Measurements from ENCODE around the gene IDNK.
"Not testable (repeated sequence)": the region's sequence is repeated elsewhere in the genome, so short reads cannot be mapped to it uniquely, and the experiment has no call there.

The IDNK gene

DNA sequence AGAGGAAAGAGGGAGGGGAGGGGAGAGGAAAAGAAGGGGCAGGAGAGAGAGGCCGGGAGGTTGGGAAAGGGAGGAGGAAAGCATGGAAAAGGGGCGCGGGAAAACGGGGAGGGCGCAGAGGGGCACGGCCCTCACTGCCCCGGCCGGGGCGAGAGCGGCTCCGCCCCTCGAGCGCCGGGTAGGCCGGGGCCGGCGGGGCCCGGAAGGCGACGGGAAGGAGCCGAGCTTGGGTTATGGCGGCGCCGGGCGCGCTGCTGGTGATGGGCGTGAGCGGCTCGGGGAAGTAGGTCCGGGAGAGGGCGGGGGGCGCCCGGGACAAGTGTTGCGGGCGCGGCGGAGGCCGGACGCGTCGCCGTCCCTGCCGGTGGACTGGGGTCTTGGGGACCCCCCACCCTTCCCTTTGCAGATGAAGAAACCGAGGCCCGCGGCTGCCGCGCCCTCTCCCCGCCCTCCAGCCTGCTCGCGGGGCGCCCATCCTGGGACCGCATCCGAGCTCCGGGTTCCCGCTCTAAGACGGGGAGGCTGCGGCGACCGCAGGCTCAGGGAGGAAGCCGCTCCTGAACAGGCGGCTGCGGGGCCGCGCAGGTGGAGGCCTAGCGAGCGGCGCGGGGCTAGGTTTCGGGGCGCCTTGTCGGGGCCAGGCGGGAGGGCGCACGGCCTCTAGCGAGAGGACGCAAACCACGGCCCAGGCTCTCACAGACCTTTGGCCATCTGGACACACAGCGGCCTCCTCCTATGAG, at the start of gene IDNK:
TSS of gene IDNK (plus strand) at position 205 of the 740 bp plus-strand sequence. CDS start at position 234, 29 bp downstream.
- DNase-seq, result peak; percentile 48 to 52

DNA sequence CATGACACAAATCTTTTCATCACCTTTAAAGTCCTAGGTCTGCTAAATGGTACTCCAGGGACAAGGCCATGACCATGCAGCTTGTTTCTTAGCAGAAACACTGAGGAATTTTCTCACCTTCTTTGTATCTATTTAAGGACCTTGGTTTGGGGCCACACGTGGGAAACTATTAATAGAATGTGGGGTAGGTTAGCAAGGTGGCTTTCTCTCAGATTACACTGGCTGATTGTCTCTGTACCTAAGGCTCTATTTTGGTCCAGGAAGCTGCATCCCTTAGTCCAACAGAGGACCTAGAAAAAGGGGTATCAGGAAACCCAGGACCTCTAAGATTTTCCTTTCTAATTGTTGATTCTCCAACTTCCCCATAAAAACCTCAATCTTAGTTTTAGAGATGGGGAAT, 48.5 kb upstream of the IDNK start:
- no peak for DNase-seq

DNA sequence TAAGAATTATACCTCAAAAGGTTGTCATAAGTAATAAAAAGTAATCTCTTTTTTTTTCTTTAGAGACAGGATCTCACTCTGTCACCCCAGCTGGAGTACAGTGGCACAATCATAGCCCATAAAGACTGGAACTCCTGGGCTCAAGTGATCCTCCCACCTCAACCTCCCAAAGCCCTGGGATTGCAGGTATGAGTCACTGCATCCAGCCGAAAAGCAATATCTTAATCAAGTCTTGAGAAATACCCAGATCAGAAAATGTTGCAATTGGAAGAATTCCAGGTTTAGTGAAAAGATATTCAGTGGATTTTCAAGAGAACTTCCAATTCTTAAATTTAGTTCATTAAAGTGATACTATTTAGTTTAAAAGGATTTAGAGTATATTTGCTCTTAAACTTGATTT, 40.9 kb upstream of the IDNK start:
- no peak for DNase-seq

DNA sequence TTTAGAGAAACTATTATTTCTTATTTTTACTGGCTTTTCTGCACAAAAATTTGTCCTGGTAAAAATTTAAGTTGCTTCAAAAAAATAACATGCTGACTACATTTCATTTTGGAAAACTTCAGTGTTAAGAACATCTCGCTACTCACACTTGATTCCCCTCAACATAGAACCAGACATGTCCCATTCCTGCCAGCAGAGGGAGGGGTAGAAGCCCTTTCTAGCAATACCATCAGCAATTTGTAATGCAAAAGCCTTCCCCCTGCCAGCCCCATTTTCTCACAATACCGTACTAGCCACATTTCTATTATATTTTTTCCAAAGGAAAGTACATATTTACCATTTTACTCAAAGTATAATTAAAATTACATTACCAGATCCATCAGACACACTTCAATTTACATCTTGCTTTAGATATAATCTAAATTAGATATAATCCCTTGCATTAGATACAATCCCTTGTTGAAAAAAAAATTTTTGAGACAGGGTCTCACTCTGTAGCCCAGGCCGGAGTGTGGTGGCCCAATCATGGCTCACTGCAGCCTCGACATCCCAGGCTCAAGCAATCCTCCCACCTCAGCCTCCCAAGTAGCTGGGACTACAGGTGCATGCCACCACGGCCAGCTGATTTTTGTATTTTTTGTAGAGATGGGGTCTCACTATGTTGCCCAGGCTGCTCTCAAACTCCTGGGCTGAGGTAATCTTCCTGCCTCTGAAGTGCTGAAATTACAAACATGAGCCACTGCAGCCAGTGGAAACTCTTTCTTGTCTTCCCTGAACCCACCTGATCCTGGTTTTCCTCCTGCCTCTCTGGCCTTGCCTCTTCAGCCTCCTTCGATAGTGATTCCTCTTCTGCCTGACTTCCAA, 39.6 kb upstream of the IDNK start:
- peak; percentile 3 to 13 for DNase-seq

DNA sequence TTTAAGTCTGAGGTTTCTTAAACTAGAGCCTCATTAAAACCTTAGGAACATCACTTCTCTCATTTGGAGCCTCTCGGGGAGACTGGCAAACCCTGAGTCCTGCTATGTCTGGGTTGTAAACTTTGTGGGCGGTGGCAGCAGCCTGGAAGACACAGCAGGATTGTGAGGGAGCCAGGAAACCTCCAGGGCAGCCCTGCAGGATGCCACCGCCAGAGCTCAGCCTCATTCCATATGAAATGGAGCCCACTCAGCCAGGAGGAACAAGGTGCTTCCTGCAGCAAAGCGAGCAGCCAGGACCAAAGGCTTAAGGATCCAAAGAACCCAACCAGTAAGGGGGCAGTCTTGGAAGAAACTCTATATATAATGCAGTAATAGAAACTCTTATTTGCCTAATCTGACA, 37.9 kb upstream of the IDNK start:
- no peak for DNase-seq

DNA sequence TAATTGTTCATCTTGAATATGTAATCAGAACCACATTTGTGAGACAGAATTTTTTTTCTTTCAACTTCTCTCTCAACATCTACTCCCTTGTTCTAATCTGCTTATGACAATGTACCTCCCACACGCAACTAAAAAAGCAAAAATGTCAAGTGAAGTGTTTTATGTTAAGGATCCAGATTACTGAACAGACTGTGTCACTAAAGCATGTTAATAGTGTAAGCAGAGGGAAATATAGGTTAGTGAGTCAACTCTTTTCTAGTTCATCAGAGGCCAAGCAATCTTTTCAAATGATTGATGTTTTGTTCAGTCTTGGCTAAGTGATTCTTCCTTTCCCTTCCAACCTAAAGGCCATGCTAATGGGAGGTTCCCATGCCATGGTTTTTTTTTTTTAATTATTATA, 34.7 kb upstream of the IDNK start:
- DNase-seq, result no peak

DNA sequence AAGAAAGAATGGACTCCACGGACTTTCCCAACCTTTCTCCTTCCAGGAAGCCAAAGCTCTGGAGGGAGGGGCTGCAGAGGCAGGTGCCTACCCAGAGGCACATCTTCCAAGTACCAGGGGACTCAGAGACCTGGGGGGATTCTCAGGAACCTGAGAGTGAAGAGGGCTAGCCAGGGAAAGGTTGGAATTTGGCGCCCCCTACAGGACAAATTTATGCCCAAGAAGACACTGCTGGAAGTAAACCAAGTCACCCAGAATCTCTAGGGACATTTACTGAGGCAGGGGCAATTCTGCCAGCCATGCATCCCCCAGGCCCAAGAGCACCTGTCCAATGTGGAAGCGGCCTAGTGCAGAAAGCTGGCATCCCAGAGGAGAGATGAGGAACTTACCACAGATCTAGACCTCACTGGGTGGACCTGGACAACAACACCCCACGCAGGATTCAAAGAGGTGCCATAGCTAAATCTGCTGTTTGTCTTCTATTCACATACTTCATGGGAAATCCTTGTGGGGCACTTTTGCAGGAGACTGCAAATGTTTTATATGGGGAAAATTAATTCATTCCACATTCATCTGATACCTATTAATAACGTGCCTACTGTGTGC, 25.9 kb upstream of the IDNK start:
- peak in 1 of 2 experiments; percentile 23 for DNase-seq

DNA sequence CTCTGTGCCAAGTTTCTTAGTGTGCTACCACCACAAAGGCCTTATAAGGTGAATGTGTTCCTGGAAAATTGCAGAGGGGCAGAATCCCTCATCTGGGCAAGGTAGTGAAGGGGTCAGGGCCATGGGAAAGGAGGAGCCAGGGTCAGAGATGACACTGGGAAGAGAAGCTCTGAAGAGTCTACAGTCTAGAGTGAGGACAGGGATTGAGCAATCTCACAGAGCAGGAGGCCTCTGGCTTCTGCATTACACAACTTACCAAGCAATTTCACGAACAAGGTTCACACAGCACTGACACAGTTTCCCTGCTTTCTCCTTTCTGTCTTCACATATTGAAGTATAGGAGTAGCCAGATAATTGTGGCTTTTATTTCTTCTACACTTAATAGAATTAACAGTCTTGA, 24.5 kb upstream of the IDNK start:
- no peak for DNase-seq

DNA sequence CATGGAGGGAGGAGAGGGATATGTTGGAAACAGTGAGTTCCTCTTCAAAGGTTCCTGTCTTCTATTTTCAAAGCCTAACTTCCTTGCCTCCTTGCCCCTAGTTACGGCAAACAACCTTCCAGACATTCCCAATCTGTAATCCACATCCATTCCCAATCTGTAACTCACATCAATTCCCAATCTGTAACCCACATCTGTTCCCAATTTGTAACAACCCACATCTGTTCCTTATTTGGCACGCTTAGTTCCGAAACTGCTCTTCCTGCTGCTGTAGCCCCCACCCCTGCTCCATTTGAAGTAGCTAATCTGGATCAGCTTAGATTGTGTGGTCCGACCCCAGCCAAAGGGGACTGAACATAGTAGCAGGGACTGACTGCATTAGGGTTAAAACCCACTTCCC, 23.9 kb upstream of the IDNK start:
- no peak for DNase-seq

DNA sequence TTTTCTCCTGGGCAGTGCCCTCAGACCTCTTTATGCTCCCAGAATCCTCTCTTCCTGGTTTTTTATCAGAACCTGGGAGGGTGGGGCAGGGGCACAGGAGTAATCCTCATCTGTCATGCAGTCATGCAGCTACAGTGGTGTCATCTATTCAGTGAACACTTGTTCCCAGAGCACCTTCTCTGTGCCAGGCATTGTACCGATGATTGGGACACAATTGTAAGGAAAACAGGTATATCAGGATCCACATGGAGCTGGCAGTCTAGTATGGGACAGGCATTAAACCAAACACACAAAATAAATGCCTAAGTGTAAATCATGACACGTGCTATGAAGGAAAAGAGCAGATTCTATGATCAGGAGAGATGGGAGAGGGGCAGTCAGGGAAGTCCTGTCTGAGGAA, 21.5 kb upstream of the IDNK start:
- DNase-seq, result no peak

DNA sequence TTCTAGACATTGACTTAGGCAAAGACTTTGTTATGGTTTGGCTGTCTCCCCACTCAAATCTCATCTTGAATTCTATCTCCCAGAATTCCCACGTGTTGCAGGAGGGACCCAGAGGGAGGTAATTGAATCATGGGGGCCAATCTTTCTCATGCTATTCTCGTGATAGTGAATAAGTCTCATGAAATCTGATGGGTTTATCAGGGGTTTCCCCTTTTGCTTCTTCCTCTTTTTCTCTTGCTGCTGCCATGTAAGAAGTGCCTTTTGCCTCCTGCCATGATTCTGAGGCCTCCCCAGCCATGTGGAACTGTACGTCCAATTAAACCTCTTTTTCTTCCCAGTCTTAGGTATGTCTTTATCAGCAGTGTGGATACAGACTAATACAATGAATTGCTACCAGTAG, 15.3 kb upstream of the IDNK start:
- not testable (repeated sequence) for DNase-seq

DNA sequence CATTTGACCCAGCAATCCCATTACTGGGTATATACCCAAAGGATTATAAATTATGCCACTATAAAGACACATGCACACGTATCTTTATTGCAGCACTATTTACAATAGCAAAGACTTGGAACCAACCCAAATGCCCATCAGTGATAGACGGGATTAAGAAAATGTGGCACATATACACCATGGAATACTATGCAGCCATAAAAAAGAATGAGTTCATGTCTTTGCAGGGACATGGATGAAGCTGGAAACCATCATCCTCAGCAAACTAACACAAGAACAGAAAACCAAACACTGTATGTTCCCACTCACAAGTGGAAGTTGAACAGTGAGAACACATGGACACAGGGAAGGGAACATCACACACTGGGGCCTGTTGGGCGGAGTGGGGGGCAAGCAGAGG, 9.6 kb upstream of the IDNK start:
- DNase-seq, result not testable (repeated sequence)

DNA sequence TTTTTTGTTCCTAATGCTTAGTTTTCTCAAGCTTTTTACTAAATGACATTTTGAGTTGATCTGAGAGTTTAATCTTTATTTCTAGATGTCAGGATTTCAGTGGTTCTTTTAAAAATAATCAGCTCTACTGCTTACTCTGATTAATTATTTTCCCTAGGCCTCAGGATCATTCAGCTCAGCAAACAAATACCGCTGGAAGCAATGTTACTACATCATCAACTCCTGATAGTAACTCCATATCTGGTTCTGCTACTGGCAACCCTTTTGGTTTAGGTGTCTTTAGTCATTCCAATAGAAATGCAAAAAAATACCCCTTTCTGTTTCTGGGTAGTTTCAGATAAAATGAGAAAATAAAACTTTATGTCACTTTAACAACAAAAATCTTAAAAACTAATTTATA, 5.6 kb upstream of the IDNK start:
- DNase-seq, result no peak

DNA sequence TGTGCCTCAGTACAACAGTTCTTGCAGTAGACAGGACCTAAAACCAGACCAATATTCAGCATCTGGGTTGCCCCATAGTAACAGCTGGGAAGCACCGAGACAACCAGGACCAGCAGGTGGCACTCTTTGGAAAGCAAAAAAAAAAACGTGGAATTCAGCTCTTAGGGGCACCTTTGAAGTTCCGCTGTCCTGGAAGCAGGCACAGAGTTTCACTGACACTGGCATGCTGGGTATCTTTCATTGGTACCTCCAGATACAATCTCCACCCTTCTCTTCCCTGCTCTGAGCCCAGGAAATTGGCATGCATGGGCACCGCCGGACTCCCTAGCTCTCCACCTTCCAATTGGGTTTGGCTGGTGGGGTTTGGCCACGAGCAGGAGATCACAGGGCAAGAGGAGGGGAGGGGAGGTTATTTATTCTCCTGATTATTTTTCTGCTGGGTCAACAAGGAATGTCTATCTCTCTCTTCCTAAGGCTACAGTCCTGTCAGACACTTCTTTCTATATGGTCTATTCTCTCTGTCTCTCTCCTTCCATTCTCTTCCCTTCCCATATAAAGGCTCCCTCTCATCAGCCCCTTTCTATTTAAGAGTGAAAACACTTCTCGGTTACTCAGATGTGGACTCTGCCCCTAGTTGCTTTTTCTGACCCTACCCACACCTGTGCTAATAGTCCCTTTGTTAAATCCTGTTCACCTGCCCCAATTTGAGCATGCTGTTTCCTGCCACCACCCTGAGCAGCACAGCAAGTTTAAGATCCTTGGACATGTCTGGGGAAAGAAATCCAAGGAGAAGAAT, 1.9 kb upstream of the IDNK start:
- DNase-seq, result peak in 1 of 2 experiments; percentile 70

DNA sequence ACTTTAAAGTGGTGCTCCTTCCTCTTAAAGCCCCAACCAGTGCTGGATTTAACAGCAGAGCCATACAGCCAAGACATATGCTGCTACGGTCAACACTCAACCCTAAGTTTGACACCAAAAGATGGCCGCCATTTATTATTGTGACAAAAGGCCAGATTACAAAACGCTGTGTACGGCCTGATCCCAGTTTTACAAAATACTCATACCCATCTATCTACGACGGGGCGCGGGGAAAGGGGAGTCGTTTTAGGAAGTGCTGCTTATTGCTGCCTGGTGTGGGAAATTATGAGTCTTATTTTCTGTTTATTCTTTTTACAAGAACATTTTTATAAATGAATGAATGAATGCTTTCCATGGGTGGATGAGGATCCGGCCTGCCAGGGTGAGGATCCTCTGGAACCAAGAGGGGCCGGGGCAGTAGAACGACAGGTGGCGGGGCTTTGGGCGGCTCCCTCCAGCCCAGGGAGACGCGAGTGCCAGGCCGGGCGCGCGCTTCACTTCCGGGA, 457 bp upstream of the IDNK start:
- DNase-seq, result peak in 1 of 2 experiments; percentile 48

DNA sequence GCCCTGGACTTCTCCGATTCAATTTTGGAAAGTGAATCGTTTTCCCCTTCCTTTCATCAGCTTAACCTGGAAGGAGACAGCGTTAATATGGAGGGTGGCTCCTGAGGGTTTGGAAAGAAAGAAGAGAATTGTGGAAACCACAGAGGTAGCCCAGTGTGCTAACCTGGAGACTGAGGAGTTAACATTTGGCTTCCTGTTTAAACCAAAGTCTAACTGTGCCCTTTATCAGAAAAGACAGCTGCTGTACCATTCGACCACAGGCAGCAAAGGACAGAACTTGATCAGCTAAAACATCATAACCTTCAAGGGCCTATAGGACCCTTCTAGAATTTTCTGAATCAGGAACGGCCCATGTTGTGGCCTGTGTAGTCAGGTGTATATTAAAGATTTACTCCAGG, 735 bp downstream of the IDNK start:
- no peak for DNase-seq

DNA sequence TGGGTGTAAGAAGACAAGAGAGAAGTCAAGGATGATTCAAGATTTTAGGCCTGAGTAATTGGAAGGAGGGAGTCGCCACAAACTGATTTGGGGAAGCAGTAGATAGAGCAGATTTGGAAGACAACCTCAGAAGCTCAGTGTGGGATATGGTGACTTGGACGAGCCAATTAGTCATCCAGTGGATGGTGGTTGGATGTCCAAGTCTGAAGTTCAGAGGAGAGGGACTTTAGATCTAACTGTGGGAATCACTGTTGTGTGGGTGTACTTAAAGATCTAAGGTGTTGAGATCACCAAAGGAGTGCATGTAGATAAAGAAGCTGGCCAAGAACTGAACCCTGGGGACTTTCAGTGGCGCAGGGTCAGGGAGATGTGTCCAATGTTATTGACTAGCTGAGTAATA, 2.2 kb downstream of the IDNK start:
- DNase-seq, result no peak

DNA sequence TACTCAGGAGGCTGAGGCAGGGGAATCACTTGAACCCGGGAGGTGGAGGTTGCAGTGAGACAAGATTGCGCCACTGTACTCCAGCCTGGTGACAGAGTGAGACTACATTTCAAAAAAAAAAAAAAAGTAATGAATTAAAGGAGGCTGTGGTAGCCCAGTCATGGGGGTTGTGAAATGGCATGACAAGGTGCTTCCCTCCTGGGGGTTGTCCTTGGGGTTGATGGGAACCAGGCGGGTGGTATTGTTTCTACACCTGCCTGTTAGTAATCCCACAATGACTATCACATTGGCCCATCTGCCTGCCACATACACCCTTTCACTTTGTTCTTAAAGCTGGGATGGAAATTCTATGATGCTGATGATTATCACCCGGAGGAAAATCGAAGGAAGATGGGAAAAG, 5.6 kb downstream of the IDNK start:
- DNase-seq, result no peak

DNA sequence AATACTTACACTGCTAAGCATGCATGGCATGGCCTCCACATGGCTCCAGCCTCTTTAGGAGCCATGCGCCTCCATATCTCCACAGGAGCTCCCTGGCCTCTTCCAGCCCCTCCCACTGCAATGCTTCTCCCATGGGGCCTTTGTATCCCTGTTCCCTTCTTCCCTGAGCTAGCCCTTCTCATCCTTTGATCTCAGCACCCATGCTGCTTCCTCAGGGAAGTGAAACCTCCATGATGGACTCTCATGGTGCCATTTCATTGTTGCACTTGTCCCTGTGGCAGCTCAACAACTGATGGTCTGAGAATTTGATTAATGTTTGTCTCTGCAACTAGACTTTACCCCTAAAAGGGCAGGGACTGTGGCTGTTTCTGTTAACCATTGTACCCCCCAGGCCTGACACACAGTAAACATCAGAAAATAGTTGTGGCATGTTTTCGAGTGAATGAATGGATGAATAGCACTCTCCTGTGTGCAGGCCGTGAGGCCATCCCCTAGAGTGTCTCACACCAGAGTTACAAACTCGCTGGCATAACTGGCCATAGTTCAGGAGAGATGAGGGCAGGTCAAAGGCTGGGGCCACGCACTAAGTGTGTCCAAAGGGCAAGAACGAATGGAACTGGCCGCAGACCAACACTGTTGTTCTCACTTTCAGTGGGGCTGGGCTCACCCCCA, 6.6 kb downstream of the IDNK start:
- no peak for DNase-seq

DNA sequence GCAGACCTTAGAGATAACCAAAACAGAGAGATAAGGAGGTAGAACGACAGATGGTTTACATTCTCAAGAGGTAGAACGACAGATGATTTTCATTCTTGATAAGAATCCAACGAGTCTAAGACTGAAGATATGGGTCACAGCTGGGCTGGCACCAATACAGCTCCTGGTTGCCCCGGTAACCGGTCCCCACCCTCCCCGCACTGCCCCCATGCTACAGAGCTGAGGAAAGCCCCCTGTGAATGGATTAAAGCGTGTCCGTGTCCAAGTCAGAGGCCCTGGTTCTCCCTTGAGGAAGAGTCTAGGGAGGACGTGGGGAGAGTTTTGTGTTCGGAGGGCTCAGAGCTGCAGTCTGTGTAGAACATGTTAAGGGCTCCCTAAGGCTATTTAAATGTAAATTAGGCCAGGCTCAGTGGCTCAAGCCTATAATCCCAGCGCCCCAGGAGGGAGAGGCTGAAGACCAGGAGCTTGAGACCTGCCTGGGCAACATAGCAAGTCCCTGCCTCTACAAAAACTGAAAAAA, 8.1 kb downstream of the IDNK start:
- no peak for DNase-seq

DNA sequence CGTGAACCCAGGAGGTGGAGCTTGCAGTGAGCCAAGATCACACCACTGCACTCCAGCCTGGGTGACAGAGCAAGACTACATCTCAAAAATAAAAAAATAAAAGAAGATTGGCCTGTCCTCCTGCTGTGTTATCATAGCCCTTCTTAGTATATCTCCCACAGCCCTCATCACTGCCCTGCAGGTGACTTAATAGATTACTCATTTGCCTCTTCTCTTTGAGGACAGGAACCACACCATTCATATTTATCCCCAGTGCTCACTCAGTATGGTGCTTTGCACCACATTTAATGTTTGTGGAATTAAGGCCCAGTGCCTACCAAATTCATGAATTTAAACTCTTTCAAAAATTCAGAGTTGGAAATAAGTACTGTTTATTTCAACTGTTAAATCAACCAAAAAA, 10.3 kb downstream of the IDNK start:
- DNase-seq, result no peak

DNA sequence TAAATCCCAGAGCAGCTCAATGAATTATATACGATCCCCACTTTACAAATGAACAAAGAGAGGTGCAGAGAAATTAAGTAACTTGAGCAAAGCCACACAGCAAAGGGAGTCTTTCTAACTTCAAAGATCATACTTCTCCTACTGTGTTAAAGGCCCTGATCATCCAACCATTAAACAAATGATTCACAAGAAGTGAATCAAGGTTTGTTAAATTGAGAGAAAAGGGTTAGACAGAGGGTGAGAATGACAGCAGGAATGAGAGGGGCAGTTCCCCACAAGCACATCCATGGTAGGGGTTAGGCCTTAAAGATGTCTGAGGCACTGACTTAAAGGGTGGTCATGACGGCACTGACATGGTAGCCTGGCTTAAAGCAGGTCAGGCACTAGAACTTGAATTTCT, 10.7 kb downstream of the IDNK start:
- no peak for DNase-seq

Measured in NCI-H1930 (cell line).